GM12878 (cell line): ENCODE data around the gene PCAT6.

ENCODE experiments used
- BRCA1 ChIP-seq: IDR thresholded peaks from 2 replicates; pipeline ENCODE4 v1.6.1; 2011; ENCODE audit warnings: low read depth, low read length, improper control_type of control experiment
- CBX5 ChIP-seq: sonication (generic); IDR thresholded peaks from 2 replicates; pipeline ENCODE4 v1.6.1; 2016; ENCODE audit warnings: low read depth, moderate library complexity, mild to moderate bottlenecking, inconsistent platforms
- RAD21 ChIP-seq: IDR thresholded peaks from 2 replicates; pipeline ENCODE4 v1.6.1; 2011; ENCODE audit warnings: mild to moderate bottlenecking, low read depth, low read length, moderate library complexity; ENCODE audit not compliant: insufficient read depth
- RCOR1 ChIP-seq: conservative IDR thresholded peaks from 2 replicates; pipeline ENCODE4 v1.6.1; 2012; ENCODE audit warnings: low read depth, low read length, improper control_type of control experiment
- SIN3A ChIP-seq: IDR thresholded peaks from 2 replicates; pipeline ENCODE4 v1.6.1; 2012; ENCODE audit warnings: low read depth, low read length, improper control_type of control experiment
- TF ChIP-seq, protein P1 (sequence below), 3 experiments: IDR thresholded peaks in 2 of 3; conservative IDR thresholded peaks in 1 of 3; 2 replicates each; pipeline ENCODE4 v1.5.1; 2011; ENCODE audit warnings: low read depth in 3 of 3, low read length in 3 of 3, mild to moderate bottlenecking in 3 of 3, control low read depth in 2 of 3, moderate library complexity in 2 of 3, inconsistent platforms in 1 of 3, mixed read lengths in 1 of 3; ENCODE audit not compliant: control insufficient read depth in 2 of 3, insufficient read depth in 1 of 3; ENCODE audit errors: extremely low read depth in 1 of 3

GRCh38 chr1:202858789-202859414 lies 48.1 kb downstream of the PCAT6 start:
- no peak for TF ChIP-seq CBX5
- TF ChIP-seq, protein P1, sequence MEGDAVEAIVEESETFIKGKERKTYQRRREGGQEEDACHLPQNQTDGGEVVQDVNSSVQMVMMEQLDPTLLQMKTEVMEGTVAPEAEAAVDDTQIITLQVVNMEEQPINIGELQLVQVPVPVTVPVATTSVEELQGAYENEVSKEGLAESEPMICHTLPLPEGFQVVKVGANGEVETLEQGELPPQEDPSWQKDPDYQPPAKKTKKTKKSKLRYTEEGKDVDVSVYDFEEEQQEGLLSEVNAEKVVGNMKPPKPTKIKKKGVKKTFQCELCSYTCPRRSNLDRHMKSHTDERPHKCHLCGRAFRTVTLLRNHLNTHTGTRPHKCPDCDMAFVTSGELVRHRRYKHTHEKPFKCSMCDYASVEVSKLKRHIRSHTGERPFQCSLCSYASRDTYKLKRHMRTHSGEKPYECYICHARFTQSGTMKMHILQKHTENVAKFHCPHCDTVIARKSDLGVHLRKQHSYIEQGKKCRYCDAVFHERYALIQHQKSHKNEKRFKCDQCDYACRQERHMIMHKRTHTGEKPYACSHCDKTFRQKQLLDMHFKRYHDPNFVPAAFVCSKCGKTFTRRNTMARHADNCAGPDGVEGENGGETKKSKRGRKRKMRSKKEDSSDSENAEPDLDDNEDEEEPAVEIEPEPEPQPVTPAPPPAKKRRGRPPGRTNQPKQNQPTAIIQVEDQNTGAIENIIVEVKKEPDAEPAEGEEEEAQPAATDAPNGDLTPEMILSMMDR (IDR thresholded peaks at IDR 0.05 in 2 of 3, conservative IDR thresholded peaks at IDR 0.05 in 1 of 3; ENCODE audit: control insufficient read depth in 2 of 3, extremely low read depth in 1 of 3, insufficient read depth in 1 of 3, low read depth in 3 of 3, low read length in 3 of 3) = no peak
- no peak for TF ChIP-seq BRCA1
- no peak for TF ChIP-seq RAD21
- TF ChIP-seq SIN3A = no peak
- no peak for TF ChIP-seq RCOR1
